ENCODE data around the gene EMILIN2. TPM values are rescaled to one million over a fixed set of nuclear protein-coding genes. Genes with fewer than 3 reads are reported as not detected.

EMILIN2 gene
- total RNA-seq, 1 experiment from 2014 or later: 20.0 TPM

GRCh38 chr18:2905854-2906703, 59.3 kb downstream of the EMILIN2 start:
- Histone ChIP-seq H4K20me1 (ENCODE audit: control insufficient read depth, insufficient read depth, insufficient read length) (no peaks in the 10 kb centered on the region), H4K91ac (ENCODE audit: insufficient read length, low read depth, low read length) (no peak overlapping the region), H3K4me2 (ENCODE audit: insufficient read depth, insufficient read length, low read length) (peak overlapping the region; percentile 54), H3K14ac (ENCODE audit: insufficient read depth, low read length) (peak overlapping the region; percentile 71; the same call in 1 of the 2 replicates), H3K9me3 (ENCODE audit: control insufficient read depth, low read depth, low read length) (no peaks in the 10 kb centered on the region), H3K79me1 (ENCODE audit: insufficient read depth, low read depth, low read length, poor library complexity, severe bottlenecking) (no peaks in the 10 kb centered on the region), H4K5ac (ENCODE audit: insufficient read length, low read depth, low read length) (no peak overlapping the region), H3K4me1 (ENCODE audit: insufficient read depth, low read length) (no peaks in the 10 kb centered on the region), H3K9ac (ENCODE audit: extremely low read depth, insufficient read length, low read length) (no peak overlapping the region), H3T11ph (ENCODE audit: low read length) (no peak overlapping the region), H3K27me3 (ENCODE audit: insufficient read depth, low read length) (no peaks in the 10 kb centered on the region), H2AFZ (ENCODE audit: low read length) (no peak overlapping the region), H3K27ac (ENCODE audit: insufficient read length, low read depth, low read length) (no peak overlapping the region), H2BK20ac (ENCODE audit: low read depth, low read length, poor library complexity, severe bottlenecking) (no peak overlapping the region), H2BK120ac (ENCODE audit: low read depth, low read length, poor library complexity, severe bottlenecking) (no peak overlapping the region), H2BK5ac (ENCODE audit: insufficient read length, low read length) (no peak overlapping the region), H3K18ac (ENCODE audit: insufficient read length, low read depth, low read length) (peak overlapping the region; percentile 91), H2BK15ac (ENCODE audit: low read depth, low read length) (no peak overlapping the region), H3K56ac (ENCODE audit: insufficient read length, low read depth, low read length) (no peak overlapping the region), H3K23me2 (ENCODE audit: insufficient read length, low read depth, low read length, poor library complexity, severe bottlenecking) (peaks cover 5% of the 10 kb centered on the region), H2AK5ac (ENCODE audit: insufficient read length, low read length) (no peak overlapping the region), H3K23ac (ENCODE audit: insufficient read length, low read depth, low read length) (no peak overlapping the region), H2BK12ac (ENCODE audit: insufficient read length, low read depth, low read length) (no peak overlapping the region), H3K79me2 (ENCODE audit: insufficient read depth, low read length) (no peaks in the 10 kb centered on the region), H4K8ac (replicated peaks; ENCODE audit: insufficient read length, low read depth, low read length) (no peak overlapping the region), H3K4ac (ENCODE audit: low read depth, low read length) (no peak overlapping the region)
- Mint-ChIP-seq H3K9me3 (no peaks in the 10 kb centered on the region), H3K27ac (no peak overlapping the region), H3K27me3 (ENCODE audit: low read depth) (peaks cover 6% of the 10 kb centered on the region; the same call in 1 of the 2 replicates), H3K4me3 (peak overlapping the region; percentile 77 to 79), H3K36me3 (ENCODE audit: insufficient read depth in 1 of 3, low read depth in 3 of 3) (peaks cover 5 to 33% (median 21%) of the 10 kb centered on the region in 3 experiments; a peak in 6 of 7 replicates), H3K4me1 (peaks cover 6 to 7% of the 10 kb centered on the region in 2 experiments)
- TF ChIP-seq, protein P1, sequence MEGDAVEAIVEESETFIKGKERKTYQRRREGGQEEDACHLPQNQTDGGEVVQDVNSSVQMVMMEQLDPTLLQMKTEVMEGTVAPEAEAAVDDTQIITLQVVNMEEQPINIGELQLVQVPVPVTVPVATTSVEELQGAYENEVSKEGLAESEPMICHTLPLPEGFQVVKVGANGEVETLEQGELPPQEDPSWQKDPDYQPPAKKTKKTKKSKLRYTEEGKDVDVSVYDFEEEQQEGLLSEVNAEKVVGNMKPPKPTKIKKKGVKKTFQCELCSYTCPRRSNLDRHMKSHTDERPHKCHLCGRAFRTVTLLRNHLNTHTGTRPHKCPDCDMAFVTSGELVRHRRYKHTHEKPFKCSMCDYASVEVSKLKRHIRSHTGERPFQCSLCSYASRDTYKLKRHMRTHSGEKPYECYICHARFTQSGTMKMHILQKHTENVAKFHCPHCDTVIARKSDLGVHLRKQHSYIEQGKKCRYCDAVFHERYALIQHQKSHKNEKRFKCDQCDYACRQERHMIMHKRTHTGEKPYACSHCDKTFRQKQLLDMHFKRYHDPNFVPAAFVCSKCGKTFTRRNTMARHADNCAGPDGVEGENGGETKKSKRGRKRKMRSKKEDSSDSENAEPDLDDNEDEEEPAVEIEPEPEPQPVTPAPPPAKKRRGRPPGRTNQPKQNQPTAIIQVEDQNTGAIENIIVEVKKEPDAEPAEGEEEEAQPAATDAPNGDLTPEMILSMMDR (conservative IDR thresholded peaks at IDR 0.05): no peak
- whole genome bisulfite sequencing (ENCODE audit: extremely low coverage, insufficient read length, low lambda C conversion rate): no CpG with 5 or more reads among the region's 92 CpGs
- peak; percentile 64 for DNase-seq
